ENCODE measurements around the gene TSSK6.

The TSSK6 gene

DNA sequence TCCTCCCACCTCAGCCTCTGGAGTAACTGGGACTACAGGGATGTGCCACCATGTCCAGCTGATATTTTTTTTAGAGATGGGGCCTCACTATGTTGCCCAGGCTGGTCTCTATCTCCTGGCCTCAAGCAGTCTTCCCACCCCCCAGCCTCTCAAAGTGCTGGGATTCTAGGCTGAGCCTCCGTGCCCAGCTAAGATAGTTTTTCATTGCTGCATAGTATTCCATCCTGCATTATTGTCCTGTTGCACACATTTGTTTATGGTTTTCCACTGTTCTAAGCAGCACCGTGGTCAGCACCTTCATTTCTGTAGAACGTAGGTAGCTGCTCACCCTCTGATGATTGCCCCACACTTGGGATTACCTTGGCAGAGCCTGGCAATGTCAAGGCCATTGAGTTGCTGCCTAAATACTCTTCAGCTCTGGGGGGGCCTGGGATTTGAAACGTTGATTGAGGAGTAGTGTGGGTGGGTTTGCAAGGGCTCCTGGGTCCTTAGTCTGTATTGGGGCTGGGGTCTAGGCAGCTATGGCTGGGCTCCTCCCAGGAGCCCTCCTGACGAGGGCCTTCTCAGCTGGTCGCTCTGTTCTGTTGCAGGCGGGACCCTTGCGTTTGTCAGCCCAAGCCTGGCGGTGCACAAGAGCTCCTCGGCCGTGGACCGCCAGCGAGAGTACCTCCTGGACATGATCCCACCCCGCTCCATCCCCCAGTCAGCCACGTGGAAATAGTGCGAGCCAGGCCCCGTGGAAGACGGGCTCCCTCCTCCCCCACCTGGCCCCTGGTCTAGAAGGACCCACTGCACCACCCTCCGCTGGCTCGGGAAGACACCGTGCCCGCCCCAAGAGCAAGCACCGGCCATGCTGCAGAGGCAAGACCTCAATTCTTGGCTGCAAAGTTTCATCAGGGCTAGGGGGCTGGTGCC, 10.3 kb downstream of the TSSK6 start:
- no peak for DNase-seq

DNA sequence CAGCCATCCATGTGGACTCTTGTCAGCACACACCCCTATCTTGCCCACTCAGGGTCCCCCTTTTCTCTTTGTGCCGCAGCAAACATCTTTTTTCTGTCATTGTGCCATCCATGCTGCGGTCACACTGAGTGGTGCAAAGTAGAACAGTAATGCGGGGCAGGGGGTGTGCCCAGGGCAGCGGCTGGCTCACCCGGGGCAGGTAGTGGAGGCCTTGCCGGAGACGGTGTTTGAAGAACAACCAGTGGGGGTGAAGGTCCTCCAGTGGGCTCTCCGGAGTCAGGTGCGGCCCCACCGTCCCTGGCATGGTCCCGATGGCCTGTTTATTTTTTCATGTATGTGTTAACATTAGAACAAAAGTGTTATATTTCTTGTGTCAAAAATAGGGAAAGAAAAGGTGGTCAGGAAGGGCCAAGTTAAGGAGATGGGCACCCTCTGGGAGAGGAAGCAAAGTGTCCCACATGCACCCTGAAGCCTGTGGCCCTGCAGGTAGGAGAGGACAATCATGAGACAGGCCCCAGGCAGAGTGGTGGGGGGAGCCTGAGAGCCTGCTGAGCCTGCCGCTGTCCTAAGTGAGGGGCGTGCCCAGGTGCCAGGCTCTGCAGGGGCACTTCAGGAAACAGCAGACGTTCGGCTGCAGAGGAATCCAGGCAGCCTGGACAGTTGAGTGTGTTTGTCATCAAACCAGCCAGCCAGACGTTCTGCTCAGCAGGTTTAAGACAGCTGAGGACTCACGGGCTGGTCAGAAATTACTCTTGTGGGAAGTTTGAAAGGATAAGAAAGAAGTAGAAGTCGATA, 12.3 kb downstream of the TSSK6 start:
- DNase-seq, result no peak

- DNase-seq, result no peak
Measured at GRCh38 chr19:19502281-19502680, 13.1 kb downstream of the TSSK6 start.

DNA sequence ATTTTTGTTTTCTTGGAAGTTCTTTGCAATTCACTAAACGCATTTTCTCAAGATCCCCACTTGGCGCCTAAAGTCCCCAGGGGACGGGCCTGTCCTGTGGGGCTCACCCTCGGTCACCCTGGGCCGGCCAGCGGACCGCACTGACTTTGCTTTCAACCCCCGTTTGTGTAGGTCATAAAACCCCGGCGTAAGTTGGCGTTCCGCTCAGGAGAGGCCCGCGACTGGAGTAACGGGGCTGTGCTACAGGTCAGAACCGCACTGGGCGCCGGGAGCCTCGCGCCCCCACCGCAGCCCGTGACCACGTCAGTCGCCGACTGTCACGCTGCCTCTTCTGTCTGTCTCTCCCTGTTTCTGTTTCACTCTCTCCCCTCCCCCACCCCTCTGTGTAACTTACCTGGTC, 13.6 kb downstream of the TSSK6 start:
- DNase-seq, result no peak

- DNase-seq, result no peak
Measured at GRCh38 chr19:19500975-19501644, 14.2 kb downstream of the TSSK6 start.

DNA sequence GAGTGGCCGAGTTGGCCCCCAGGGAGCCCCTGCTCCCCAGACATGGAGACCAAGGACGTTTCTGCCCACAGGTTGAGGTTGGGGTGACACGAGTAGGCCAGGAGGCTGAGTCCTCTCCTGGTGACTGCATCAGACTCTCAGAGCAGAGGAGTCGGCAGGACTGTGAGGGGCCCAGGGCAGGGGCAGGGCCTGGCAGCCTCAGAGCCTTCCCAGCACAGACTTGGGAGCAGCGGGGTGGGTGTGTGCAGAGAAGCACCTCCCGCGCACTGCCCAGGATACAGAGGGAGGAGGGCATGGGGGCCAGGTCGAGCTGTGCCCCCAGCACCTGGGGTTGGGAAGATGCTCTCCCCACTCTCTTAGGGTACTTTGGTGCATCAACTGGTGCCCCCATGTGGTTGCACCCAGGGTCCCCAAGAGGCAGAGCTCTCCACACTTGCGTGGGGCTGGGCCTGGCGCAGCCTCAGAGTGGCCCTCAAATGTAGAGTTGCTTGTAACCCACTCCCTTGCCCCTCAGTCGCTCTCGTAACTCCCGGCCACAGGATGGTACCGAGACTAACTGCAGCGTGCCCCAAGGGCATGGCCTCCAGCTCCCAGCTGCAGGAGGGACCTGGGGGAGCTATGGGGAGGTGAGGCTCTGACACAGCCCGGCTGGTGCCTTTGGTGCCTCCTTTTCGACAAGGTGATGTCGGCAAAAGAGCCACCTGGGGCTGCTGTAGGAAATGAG, 15.9 kb downstream of the TSSK6 start:
- no peak for DNase-seq

GRCh38 chr19:19498255-19498991, 16.9 kb downstream of the TSSK6 start:
- no peak for DNase-seq

DNA sequence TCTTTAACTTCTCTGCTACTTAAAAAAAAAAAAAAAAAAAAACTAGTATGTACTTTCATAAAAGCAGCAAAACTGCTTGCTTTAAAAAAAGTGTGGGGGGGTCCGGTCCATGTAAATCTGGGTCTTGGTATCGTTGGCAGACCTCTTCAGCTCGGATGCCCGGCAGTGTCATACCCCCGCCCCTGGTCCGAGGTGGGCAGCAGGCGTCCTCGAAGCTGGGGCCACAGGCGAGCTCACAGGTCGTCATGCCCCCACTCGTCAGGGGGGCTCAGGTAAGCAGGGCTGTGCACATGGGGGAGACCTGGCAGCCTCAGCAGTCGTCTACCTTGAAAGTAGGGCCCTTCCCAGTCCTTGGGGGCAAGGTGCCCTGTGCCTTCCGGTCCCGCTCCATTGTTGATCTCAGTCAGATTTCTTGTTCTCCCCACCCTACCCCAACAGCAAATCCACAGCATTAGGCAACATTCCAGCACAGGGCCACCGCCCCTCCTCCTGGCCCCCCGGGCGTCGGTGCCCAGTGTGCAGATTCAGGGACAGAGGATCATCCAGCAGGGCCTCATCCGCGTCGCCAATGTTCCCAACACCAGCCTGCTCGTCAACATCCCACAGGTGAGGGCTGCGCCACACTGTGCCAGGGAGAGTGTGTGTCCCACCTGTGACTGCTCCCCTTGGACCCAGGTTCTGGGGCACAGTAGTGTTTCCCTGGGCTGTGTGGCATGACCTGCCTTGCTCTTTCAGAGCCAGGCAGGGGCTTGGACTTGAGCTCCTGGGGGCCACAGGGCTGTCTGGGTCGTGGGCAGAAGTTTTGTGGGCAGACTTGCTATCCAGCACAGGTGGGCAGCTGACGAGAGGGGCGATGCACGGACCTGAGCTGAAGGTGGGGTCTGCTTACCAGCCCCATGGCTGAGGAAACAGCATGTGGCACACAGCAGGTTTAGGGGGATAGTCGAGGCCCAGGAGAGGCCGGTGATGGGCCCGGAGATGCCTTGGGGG, 19.4 kb downstream of the TSSK6 start:
- DNase-seq, result no peak

DNA sequence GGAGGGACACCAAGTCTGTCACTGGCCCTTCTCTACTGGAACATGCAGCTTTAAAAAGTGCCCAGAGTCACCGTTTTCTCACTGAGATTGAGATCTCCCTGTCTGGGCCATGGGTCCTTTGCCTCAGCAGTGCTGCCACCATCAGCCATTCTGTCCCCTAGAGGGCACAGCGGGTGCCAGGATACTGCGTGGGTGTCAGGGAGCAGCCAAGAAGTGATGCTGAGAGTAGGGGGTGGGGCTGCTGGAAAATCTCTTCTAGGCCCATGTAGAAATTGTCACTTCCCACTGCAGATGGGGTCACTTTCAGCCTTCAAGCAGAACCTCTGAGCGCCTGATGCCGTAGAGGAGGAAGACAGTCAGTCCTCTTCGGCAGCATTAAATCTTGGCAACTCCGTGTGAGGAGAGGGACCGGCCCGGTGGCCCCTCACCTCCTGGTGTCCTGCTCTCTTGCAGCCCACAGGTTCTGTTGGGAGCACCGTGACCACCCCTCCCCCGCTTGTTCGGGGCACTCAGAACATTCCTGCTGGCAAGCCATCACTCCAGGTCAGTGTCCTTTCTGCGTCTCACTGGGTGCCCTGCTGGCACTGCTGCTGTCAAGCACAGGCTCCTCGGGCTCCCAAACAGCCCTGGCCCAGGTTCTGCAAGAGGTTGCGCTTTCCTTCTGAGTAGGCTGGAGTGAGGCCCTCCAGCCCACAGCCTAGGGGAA, 21.4 kb downstream of the TSSK6 start:
- DNase-seq, result no peak

- no peak for DNase-seq
Measured at GRCh38 chr19:19492026-19492610, 23.2 kb downstream of the TSSK6 start.

GRCh38 chr19:19491321-19492025, 23.9 kb downstream of the TSSK6 start:
- no peak for DNase-seq

GRCh38 chr19:19490214-19490968, 25.0 kb downstream of the TSSK6 start:
- DNase-seq, result peak; percentile 84

GRCh38 chr19:19489804-19490204, 25.5 kb downstream of the TSSK6 start:
- no peak for DNase-seq

GRCh38 chr19:19488875-19489690, 26.3 kb downstream of the TSSK6 start:
- DNase-seq, result peak; percentile 91

GRCh38 chr19:19487950-19488874, 27.1 kb downstream of the TSSK6 start:
- no peak for DNase-seq
